ENCODE data around the gene DYNLT2B.
"Not testable (repeated sequence)": the region's sequence is repeated elsewhere in the genome, so short reads cannot be mapped to it uniquely, and the experiment has no call there.

The DYNLT2B gene

GRCh38 chr3:196272826-196273225, 45.2 kb downstream of the DYNLT2B start:
- DNase-seq (ENCODE audit: low spot score) = no peak

DNA sequence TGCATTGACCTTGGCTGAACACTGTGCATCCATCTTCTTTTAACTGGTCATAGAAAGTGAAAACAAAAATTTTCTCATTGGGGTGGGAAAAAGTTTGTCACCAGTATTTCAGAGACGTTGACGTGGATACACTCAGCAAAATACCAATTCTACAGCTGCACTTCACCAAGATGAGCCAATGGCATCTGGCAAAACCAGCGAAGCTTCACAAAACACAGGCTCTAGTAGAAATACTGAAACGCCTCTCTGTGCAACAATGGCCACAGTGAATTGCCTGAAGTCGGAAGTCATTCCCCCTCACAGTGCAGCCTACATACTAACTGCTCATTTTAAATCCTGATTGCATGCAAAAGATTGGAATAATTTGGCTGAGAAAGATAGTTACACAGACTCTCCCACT, 47.5 kb downstream of the DYNLT2B start:
- no peak for DNase-seq (ENCODE audit: low spot score)

DNA sequence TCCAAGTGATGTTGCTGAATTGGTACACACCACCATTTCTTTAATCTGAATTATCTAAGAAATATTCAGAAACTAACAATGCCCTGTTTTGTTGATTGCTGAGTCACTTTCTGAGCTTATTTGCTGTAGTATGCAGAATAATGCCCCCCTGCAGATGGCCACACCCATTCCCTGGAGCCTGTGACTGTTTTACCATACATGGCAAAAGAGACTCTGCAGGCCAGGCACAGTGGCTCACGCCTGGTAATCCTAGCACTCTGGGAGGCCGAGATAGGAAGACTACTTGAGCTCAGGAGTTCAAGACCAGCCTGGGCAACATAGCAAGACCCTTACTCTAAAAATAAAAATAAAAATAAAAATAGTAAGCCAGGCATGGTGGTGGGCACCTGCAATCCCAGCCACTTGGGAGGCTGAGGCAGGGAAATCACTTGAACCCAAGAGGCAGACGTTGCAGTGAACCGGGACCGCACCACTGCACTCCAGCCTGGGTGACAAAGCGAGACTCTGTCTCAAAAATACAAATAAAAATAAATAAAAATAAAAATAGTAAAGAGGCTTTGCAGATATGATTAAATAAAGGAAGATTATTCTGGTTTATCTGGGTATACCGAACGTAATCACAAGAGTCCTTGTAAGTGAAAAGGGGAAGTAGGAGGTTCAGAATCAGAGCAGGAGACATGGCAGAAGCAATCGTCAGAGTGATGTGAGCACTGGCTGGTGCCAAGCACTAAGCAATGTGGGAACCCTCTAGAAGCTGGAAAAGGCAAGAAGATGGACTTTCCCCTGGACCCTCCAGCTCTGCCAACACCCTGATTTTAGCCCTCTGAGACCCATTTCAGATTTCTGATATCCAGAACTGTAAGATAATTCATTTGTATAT, 49.5 kb downstream of the DYNLT2B start:
- peak; percentile 47 for DNase-seq (ENCODE audit: low spot score)

DNA sequence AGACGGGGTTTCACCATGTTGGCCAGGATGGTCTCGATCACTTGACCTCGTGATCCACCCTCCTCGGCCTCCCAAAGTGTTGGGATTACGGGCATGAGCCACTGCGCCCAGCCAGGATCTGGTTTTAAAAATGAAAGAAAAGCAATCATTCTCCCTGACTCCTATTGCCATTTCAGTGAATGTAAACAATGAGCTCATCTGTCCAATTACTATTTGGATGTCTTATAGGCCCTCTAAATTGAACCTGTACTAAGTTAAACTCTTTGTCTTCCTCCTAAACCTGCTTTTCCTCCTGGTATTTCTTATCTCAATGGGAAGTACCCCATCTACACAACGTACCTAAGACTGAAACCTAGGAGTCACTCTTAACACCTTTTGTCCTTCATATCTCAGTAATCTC, 54.2 kb downstream of the DYNLT2B start:
- no peak for DNase-seq (ENCODE audit: low spot score)

- no peak for DNase-seq (ENCODE audit: low spot score)
Measured at GRCh38 chr3:196260784-196261183, 57.3 kb downstream of the DYNLT2B start.

- no peak for DNase-seq (ENCODE audit: low spot score)
Measured at GRCh38 chr3:196255776-196256175, 62.3 kb downstream of the DYNLT2B start.

DNA sequence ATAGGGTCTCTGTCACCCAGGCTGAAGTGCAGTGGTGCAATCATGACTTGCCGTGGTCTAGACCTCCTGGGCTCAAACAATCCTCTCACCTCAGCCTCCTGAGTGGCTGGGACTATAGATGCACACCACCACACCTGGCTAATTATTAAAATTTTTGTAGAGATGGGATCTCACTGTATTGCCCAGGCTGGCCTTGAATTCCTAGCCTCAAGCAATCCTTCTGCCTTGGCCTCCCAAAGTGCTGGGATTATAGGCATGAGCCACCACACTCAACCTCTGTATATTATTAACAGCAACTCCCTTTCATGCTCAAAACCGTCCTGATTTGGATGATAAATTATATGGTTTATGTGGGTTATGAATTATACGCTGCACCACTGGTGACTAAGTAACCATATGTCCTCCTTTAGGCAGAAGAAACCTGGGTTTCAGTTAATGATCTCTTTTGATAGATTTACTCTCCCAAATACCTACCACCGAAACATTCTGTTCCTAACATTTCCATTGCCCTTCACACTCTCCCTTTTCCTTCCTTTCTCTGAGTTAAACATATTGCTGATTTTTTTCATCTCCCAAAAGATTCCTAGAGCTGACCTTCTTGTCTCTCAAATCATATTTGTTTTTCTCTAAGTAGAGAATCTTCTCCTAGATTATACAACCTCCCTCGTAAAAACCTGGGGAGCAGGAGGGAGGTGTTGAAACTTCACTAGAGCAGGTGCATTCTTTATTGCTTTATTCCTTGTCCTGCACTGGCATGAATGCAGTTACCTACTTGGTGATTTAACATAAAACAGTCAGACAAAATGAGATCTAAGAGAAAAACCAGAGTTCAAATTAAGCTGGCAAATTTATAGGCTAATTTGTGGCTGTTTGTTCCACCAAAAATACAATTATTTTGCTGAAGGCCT, 63.4 kb downstream of the DYNLT2B start:
- no peak for DNase-seq (ENCODE audit: low spot score)

DNA sequence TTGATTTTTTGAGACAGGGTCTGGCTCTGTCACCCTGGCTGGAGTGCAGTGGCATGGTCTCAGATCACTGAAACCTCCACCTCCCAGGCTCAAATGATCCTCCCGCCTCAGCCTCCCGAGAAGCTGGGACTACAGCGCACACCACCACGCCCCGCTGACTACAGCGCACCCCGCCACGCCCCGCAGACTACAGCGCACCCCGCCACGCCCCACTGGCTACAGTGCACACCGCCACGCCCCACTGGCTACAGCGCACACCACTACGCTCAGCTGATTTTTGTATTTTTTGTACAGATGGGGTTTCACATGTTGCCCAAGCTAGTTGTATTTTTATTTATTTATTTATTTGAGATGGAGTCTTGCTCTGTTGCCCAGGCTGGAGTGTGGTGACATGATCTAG, 66.1 kb downstream of the DYNLT2B start:
- DNase-seq (ENCODE audit: low spot score) = no peak

GRCh38 chr3:196246612-196247308, 71.3 kb downstream of the DYNLT2B start:
- DNase-seq (ENCODE audit: low spot score) = peak; percentile 31

- DNase-seq (ENCODE audit: low spot score) = not testable (repeated sequence)
Measured at GRCh38 chr3:196244166-196244565, 73.9 kb downstream of the DYNLT2B start.

DNA sequence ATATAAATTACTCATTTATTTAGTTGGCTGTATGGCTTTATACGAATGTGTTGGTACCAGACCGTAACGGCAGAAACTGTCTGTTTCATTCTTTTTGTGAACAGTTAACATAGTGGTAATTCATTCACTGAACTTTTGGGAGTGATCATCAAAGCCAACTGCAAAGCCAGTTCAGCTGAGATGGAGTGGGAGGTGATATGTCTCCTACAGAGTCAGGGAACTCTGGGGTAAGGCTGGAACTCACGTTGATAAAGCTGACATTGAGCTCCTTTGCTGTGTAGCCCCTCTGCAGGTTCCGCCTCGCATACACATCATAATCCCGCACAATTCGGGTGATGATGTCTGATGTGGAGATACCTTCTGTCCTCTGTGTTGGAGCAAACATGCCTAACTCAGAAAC, 76.3 kb downstream of the DYNLT2B start:
- DNase-seq (ENCODE audit: low spot score) = no peak
